Activated CD4-positive, alpha-beta memory T cell treated with anti-CD3 and anti-CD28 coated beads, Interleukin-2, amount 10 ng/mL, durations not matched to agents 7 days and 5 days (primary cell): Measurements from ENCODE around the gene RBP7. TPM values are rescaled to one million over a fixed set of nuclear protein-coding genes. Genes with fewer than 3 reads are reported as not detected.
A peak's percentile ranks its signal among the peaks of the same experiment; 100 is the strongest.
"Not testable (repeated sequence)": the region's sequence is repeated elsewhere in the genome, so short reads cannot be mapped to it uniquely, and the experiment has no call there.

Experiments
- CTCF ChIA-PET: fragments of 350-600 bp; sonication (Branson Sonifier 250); formaldehyde crosslinking; loops from one replicate; lab custom pipeline; 2021; ENCODE audit warnings: antibody characterized with exemption, inconsistent platforms; lab: Charles Lee
- POLR2A ChIA-PET: fragments of 350-600 bp; sonication (Branson Sonifier 250); formaldehyde crosslinking; loops from one replicate; lab custom pipeline; 2021; ENCODE audit warnings: antibody characterized with exemption; lab: Charles Lee
- DNase-seq: peaks from one replicate; pipeline ENCODE4 v3.0.0-alpha.2; 2020
- H3K27ac Mint-ChIP-seq: one replicate; pipeline ENCODE4 v1.8.0; 2021; ENCODE audit warnings: mild to moderate bottlenecking, mixed read lengths
- H3K27me3 Mint-ChIP-seq: one replicate; pipeline ENCODE4 v1.8.0; 2021; ENCODE audit warnings: mixed read lengths
- H3K36me3 Mint-ChIP-seq: one replicate; pipeline ENCODE4 v1.8.0; 2021; ENCODE audit warnings: low read depth, mixed read lengths
- H3K4me1 Mint-ChIP-seq: one replicate; pipeline ENCODE4 v1.8.0; 2021; ENCODE audit warnings: mixed read lengths
- H3K4me3 Mint-ChIP-seq: one replicate; pipeline ENCODE4 v1.8.0; 2021; ENCODE audit warnings: mild to moderate bottlenecking, mixed read lengths
- H3K9me3 Mint-ChIP-seq: one replicate; pipeline ENCODE4 v1.8.0; 2021; ENCODE audit warnings: mixed read lengths
- total RNA-seq, 2 experiments: library from RNA; stranded (reverse); gene quantifications; one replicate each; pipeline ENCODE4 v1.2.3, GENCODE V29; 2021

Gene RBP7
- total RNA-seq, 2 experiments from 2014 or later: not detected

DNA sequence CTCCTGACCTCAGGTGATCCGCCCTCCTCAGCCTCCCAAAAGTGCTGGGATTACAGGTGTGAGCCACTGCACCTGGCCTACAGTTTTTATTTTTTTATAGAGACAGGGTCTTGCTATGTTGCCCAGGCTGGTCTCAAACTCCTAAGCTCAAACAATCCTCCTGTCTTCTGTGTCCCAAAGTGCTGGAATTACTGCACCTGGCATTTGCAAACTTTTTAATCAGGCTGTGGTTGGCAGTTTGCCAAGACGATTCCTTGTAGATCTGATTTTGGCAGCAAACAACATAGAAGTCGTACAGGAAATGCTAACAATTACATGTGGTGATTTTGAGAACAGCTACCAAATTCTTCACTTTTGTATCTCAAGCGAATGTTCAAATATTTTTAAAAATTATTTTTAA lies 10.1 kb downstream of the RBP7 start:
- DNase-seq: no peak
- POLR2A ChIA-PET: no interaction called here
- CTCF ChIA-PET: no interaction called here
- H3K9me3 Mint-ChIP-seq: no peaks in the 10 kb centered on the region
- no peak overlapping the region for H3K4me3 Mint-ChIP-seq
- H3K27ac Mint-ChIP-seq: no peak overlapping the region
- peaks cover 4% of the 10 kb centered on the region for H3K27me3 Mint-ChIP-seq
- H3K4me1 Mint-ChIP-seq: no peaks in the 10 kb centered on the region
- no peaks in the 10 kb centered on the region for H3K36me3 Mint-ChIP-seq

DNA sequence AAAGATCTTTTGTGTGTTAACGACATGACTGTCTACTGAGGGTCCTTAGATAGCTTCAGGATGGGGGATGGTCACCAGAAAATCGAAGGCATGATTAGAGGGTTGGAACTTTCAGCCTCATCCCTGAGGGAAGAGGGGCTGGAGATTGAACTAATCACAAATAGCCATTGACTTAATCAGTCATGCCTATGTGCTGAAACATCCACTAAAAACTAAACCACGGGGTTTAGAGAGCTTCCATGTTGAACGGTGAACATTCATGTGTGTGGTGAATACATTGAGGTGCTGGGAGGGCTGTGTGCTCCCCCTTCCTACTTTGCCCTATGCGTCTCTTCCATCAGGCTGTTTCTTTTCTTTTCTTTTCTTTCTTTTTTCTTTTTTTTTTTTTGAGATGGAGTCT lies 17.0 kb downstream of the RBP7 start:
- no peak overlapping the region for H3K27ac Mint-ChIP-seq
- ChIA-PET CTCF (no interaction called here), POLR2A (no interaction called here)
- no peaks in the 10 kb centered on the region for H3K9me3 Mint-ChIP-seq
- DNase-seq: no peak
- peaks cover 7% of the 10 kb centered on the region for H3K27me3 Mint-ChIP-seq
- H3K4me1 Mint-ChIP-seq: peaks cover 4% of the 10 kb centered on the region
- H3K4me3 Mint-ChIP-seq: no peak overlapping the region
- H3K36me3 Mint-ChIP-seq: no peaks in the 10 kb centered on the region

- Mint-ChIP-seq H3K9me3 (no peaks in the 10 kb centered on the region), H3K27me3 (peaks cover 9% of the 10 kb centered on the region), H3K27ac (no peak overlapping the region), H3K4me1 (peaks cover 5% of the 10 kb centered on the region), H3K4me3 (no peak overlapping the region), H3K36me3 (no peaks in the 10 kb centered on the region)
- ChIA-PET POLR2A (no interaction called here), CTCF (interaction anchor here (0.7 kb wide), 1 partner anchor 262 kb away, joined by 6 read pairs; no protein-coding TSS in a partner anchor)
- no peak for DNase-seq
These were observed 22.5 kb downstream of the RBP7 start for GRCh38 chr1:10019561-10019960.

DNA sequence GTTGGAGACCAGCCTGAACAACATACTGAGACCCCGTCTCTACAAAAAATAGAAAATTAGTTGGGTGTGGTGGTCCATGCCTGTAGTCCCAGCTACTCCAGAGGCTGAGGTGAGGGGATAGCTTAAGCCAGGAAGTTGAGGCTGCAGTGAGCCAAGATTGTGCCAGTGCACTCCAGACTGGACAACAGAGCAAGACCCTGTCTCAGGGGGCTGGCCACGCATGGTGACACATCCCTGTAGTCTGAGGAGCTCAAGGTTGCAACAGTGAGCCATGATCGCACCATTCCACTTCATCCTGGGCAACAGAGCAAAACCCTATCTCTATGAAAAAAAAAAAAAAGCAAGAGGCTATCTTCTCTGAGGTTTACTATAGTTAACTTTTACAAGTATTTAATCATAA lies 23.1 kb downstream of the RBP7 start:
- Mint-ChIP-seq H3K27me3 (peaks cover 5% of the 10 kb centered on the region), H3K9me3 (no peaks in the 10 kb centered on the region), H3K4me1 (peaks cover 5% of the 10 kb centered on the region), H3K4me3 (no peak overlapping the region), H3K36me3 (no peaks in the 10 kb centered on the region), H3K27ac (no peak overlapping the region)
- DNase-seq: no peak
- POLR2A ChIA-PET: no interaction called here
- CTCF ChIA-PET: no interaction called here

DNA sequence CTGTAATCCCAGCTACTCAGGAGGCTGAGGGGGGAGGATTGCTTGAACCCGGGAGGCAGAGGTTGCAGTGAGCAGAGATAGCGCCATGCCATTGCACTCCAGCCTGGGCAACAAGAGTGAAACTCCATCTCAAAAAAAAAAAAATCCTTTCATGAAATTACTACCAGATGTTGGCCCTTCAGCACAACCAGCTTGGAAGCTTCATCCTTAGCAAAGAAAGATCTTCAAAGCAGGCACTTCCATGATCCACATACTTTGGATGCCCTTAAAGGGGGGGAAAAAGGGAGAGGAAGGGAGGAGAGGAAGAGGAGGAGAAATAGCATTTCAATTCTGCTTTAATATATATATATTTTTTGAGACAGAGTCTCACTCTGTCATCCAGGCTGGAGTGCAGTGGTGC lies 23.6 kb downstream of the RBP7 start:
- DNase-seq, H3K4me1 Mint-ChIP-seq, H3K9me3 Mint-ChIP-seq, H3K36me3 Mint-ChIP-seq, H3K4me3 Mint-ChIP-seq, POLR2A ChIA-PET, CTCF ChIA-PET, H3K27me3 Mint-ChIP-seq, H3K27ac Mint-ChIP-seq: not testable (repeated sequence)

- CTCF ChIA-PET, H3K4me3 Mint-ChIP-seq, H3K27ac Mint-ChIP-seq, H3K9me3 Mint-ChIP-seq, POLR2A ChIA-PET, DNase-seq, H3K27me3 Mint-ChIP-seq, H3K36me3 Mint-ChIP-seq, H3K4me1 Mint-ChIP-seq: not testable (repeated sequence)
These were observed 25.0 kb downstream of the RBP7 start for GRCh38 chr1:10021992-10022391.

DNA sequence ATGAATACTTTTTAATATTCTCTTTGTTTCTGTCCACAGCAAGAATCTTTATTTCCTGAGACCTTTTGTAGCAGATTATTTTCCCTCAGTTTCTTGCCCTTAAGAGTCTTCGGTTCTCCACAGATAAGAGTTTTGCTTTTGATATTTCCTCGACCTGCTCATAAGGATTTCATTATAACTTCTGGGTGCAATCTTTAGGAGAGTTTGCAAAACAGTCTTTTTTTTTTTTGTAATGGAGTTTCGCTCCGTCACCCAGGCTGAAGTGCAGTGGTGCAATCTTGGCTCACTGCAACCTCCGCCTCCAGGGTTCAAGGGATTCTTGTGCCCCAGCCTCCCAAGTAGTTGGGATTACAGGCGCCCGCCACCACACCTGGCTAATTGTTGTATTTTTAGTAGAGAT lies 25.6 kb downstream of the RBP7 start:
- H3K4me1 Mint-ChIP-seq: peaks cover 5% of the 10 kb centered on the region
- H3K27ac Mint-ChIP-seq: no peak overlapping the region
- no peak overlapping the region for H3K4me3 Mint-ChIP-seq
- POLR2A ChIA-PET: no interaction called here
- H3K9me3 Mint-ChIP-seq: no peaks in the 10 kb centered on the region
- no peaks in the 10 kb centered on the region for H3K36me3 Mint-ChIP-seq
- DNase-seq: no peak
- peaks cover 2% of the 10 kb centered on the region for H3K27me3 Mint-ChIP-seq
- CTCF ChIA-PET: no interaction called here

GRCh38 chr1:10025354-10025753 lies 28.3 kb downstream of the RBP7 start:
- Mint-ChIP-seq H3K9me3 (no peaks in the 10 kb centered on the region), H3K4me1 (no peaks in the 10 kb centered on the region), H3K4me3 (no peak overlapping the region), H3K27ac (no peak overlapping the region), H3K27me3 (peaks cover 2% of the 10 kb centered on the region), H3K36me3 (no peaks in the 10 kb centered on the region)
- DNase-seq: no peak
- CTCF ChIA-PET: interaction anchor here (0.7 kb wide), 1 partner anchor 277 kb away, joined by 3 read pairs; no protein-coding TSS in a partner anchor
- POLR2A ChIA-PET: no interaction called here

- Mint-ChIP-seq H3K27ac (no peak overlapping the region), H3K4me1 (peaks cover 5% of the 10 kb centered on the region), H3K36me3 (no peaks in the 10 kb centered on the region), H3K9me3 (no peaks in the 10 kb centered on the region), H3K27me3 (peaks cover 2% of the 10 kb centered on the region), H3K4me3 (no peak overlapping the region)
- no peak for DNase-seq
- ChIA-PET POLR2A (no interaction called here), CTCF (no interaction called here)
These were observed 30.0 kb downstream of the RBP7 start for GRCh38 chr1:10027027-10027426.

DNA sequence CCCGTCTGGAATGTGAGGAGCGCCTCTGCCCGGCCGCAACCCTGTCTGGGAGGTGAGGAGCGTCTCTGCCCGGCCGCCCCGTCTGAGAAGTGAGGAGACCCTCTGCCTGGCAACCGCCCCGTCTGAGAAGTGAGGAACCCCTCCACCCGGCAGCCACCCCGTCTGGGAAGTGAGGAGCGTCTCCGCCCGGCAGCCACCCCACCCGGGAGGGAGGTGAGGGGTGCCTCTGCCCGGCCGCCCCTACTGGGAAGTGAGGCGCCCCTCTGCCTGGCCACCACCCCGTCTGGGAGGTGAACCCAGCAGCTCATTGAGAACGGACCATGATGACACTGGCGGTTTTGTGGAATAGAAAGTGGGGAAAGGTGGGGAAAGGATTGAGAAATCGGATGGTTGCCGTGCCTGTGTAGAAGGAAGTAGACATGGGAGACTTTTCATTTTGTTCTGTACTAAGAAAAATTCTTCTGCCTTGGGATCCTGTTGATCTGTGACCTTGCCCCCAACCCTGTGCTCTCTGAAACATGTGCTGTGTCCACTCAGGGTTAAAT lies 32.0 kb downstream of the RBP7 start:
- CTCF ChIA-PET, H3K27ac Mint-ChIP-seq, DNase-seq, H3K27me3 Mint-ChIP-seq, H3K9me3 Mint-ChIP-seq, H3K4me3 Mint-ChIP-seq, H3K36me3 Mint-ChIP-seq, POLR2A ChIA-PET: not testable (repeated sequence)
- peaks cover 19% of the 10 kb centered on the region for H3K4me1 Mint-ChIP-seq

DNA sequence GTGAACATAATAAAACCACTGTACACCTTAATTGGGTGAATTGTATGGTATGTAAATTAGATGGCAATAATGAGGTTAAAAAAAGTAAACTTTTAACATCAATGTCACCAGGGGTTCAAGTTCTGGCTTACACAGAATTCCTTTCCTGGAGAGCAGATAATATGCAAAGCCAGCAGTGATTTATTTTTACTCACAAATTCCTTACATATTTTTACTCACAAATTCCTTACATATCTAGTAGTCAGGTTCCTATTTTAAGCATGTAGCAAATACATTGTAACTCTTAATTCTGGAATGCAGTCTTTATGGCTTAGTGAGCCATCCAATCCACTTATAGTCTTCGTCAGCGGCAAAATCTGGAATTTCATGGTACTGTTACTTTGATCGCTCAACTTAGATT lies 34.4 kb downstream of the RBP7 start:
- no peak for DNase-seq
- H3K4me1 Mint-ChIP-seq: peaks cover 30% of the 10 kb centered on the region
- no peak overlapping the region for H3K27ac Mint-ChIP-seq
- ChIA-PET POLR2A (no interaction called here), CTCF (no interaction called here)
- H3K4me3 Mint-ChIP-seq: no peak overlapping the region
- no peaks in the 10 kb centered on the region for H3K9me3 Mint-ChIP-seq
- H3K36me3 Mint-ChIP-seq: no peaks in the 10 kb centered on the region
- no peaks in the 10 kb centered on the region for H3K27me3 Mint-ChIP-seq

DNA sequence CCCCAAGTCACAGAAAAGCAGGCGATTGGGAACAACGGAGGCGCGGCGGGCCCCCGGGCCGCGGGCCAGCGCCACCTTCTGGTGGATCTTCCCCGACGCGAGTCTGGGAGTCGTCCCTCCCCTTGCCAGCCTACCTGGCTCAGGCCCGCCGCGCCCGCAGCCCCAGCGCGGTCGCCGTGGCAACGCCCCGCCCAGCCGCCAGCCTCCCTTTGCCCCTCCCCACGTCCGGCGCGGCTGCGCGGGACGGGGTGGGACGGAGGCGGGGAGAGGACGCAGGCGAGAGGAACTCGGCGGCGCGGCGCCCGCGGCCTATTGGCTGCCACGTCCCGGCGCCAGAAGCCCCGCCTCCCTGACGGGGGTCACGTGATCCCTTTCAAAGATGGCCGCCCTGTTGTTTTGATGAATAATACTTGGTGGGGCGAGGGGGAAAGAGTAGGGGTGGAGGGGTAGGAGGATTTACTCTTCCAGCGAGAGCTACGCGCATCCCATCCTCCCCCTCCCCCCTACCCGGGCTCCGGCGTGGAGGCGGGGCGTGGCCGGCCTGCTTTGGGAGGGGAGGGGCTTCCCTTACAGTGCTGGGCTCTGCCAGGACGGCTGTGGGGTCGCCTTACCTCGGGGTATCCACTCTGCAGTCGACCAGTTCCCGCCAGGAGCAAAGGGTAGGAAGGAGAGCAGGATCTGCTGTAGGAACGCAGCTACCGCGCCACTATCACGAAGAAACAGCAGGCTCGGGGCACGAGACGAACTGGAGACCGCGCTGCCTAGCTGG lies 35.7 kb downstream of the RBP7 start, which contains the start of gene UBE4B:
UBE4B (plus strand) TSS at position 369 of the 769 bp plus-strand sequence. CDS start 713 bp downstream, outside the sequence.
- Mint-ChIP-seq H3K36me3 (peaks cover 8% of the 10 kb centered on the region), H3K27ac (peak within 1 kb of the TSS; percentile 89), H3K4me3 (peak within 1 kb of the TSS; percentile 97), H3K27me3 (no peaks in the 10 kb centered on the region), H3K4me1 (peaks cover 30% of the 10 kb centered on the region), H3K9me3 (no peaks in the 10 kb centered on the region)
- ChIA-PET POLR2A (interaction anchor here (0.9 to 1.7 kb wide), 3 partner anchors 15 to 124 kb away, joined by 3 to 7 read pairs (median 3); partner anchors contain the start of genes LZIC and NMNAT1), CTCF (interaction anchor here (1.0 to 1.3 kb wide), 3 partner anchors 42 to 305 kb away, joined by 3 to 4 read pairs (median 3); partner anchors contain the start of genes LZIC and NMNAT1)
- peak; percentile 99 for DNase-seq

- ChIA-PET POLR2A (interaction anchor here (0.9 to 1.7 kb wide), 4 partner anchors 14 to 124 kb away, joined by 3 to 7 read pairs (median 3); partner anchors contain the start of genes LZIC and NMNAT1), CTCF (interaction anchor here (1.0 to 1.4 kb wide), 4 partner anchors 41 to 305 kb away, joined by 3 to 5 read pairs (median 4); partner anchors contain the start of genes LZIC and NMNAT1)
- H3K27ac Mint-ChIP-seq: peak overlapping the region; percentile 89
- peak overlapping the region; percentile 97 for H3K4me3 Mint-ChIP-seq
- DNase-seq: no peak
- peaks cover 30% of the 10 kb centered on the region for H3K4me1 Mint-ChIP-seq
- H3K36me3 Mint-ChIP-seq: peaks cover 9% of the 10 kb centered on the region
- H3K27me3 Mint-ChIP-seq: no peaks in the 10 kb centered on the region
- no peaks in the 10 kb centered on the region for H3K9me3 Mint-ChIP-seq
These were observed 36.4 kb downstream of the RBP7 start for GRCh38 chr1:10033359-10033845.
